ENCODE measurements around the gene ZDHHC14.

DNA sequence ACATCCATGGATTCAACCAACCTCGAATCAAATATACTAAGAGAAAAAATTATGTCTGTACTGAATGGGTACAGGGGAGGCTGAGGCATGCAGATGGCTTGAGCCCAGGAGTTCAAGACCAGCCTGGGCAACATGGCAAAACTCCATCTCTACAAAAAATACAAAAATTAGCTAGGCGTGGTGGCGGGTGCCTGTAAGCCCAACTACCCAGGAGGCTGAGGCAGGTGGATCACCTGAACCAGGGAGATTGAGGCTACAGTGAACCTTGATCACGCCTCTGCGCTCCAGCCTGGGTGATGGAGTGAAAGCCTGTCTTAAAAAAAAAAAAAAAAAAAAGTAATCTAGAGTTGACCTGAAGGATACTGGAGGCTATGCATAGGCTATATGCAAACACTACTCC lies 223.0 kb downstream of the ZDHHC14 start:
- TF ChIP-seq TAF1 (IDR thresholded peaks at IDR 0.05; ENCODE audit: low read depth, low read length), result no peak
- TF ChIP-seq KDM1A (IDR thresholded peaks at IDR 0.05; ENCODE audit: borderline replicate concordance, low read length), result no peak
- TF ChIP-seq SIN3A (conservative IDR thresholded peaks at IDR 0.05 in 1 of 2, IDR thresholded peaks at IDR 0.05 in 1 of 2; ENCODE audit: low read depth in 1 of 2, low read length in 2 of 2), result no peak
